H7 (cell line): ENCODE data around the gene TLE1. TPM values are rescaled to one million over a fixed set of nuclear protein-coding genes. Genes with fewer than 3 reads are reported as not detected.
A peak's percentile ranks its signal among the peaks of the same experiment; 100 is the strongest.

Source experiments
- DNase-seq: peaks from one replicate; pipeline ENCODE4 v3.0.0; 2012
- H3K27me3 ChIP-seq: 2 replicates; pipeline ENCODE4 v1.6.0; 2011; ENCODE audit warnings: mild to moderate bottlenecking, low read length; ENCODE audit not compliant: control insufficient read depth, insufficient read depth
- H3K36me3 ChIP-seq: replicated peaks from 2 replicates; pipeline ENCODE4 v1.5.1; 2011; ENCODE audit warnings: low read length; ENCODE audit not compliant: control insufficient read depth, insufficient read depth
- H3K4me3 ChIP-seq: 2 replicates; pipeline ENCODE4 v1.5.1; 2011; ENCODE audit warnings: low read depth, mild to moderate bottlenecking, control low read depth, low read length, moderate library complexity; ENCODE audit not compliant: insufficient read depth
- total RNA-seq: library from RNA; depleted of rRNA; stranded (reverse); fragments of >200 nt; shearing (Covaris generic); gene quantifications from 2 replicates; pipeline ENCODE4 v1.2.3, GENCODE V29; 2014

The TLE1 gene
- total RNA-seq, 1 experiment from 2014 or later, result 84.1 TPM

DNA sequence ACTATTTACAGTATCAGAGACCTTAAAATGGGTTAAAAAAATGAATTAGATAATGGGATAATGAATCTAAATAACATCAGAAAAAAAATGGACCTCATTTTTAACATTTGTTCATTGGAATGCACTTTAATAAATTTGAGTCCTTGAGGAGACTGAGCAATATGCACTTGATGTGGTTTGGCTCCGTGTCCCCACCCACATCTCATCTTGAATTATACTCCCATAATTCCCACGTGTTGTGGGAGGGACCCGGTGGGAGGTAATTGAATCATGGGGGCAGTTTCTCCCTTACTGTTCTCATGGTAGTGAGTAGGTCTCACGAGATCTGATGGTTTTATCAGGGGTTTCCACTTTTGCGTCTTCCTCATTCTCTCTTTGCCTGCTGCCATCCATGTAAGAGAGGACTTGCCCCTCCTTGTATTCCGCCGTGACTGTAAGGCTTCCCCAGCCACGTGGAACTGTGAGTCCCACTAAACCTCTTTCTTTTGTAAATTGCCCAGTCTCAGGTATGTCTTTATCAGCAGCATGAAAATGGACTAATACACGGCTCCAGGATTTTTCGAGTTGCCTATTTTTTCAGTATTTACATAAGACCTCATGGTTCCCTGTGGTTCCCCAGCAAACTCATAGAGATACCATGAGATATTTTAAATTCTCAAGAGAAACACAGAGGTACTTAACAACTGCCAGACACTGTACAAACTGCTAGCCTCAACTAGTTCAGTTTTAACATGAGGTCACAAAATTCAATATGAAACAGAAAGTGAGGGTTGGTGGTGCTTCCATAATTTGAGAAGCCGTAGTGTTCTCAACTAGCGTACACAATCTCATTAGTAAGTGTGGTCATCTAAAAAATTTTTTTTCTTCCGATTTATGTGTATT lies 128.3 kb downstream of the TLE1 start:
- H3K4me3 ChIP-seq, result no peak overlapping the region
- no peak for DNase-seq
- H3K27me3 ChIP-seq, result no peaks in the 10 kb centered on the region; the same call in 1 of the 2 replicates
- H3K36me3 ChIP-seq, result no peaks in the 10 kb centered on the region

DNA sequence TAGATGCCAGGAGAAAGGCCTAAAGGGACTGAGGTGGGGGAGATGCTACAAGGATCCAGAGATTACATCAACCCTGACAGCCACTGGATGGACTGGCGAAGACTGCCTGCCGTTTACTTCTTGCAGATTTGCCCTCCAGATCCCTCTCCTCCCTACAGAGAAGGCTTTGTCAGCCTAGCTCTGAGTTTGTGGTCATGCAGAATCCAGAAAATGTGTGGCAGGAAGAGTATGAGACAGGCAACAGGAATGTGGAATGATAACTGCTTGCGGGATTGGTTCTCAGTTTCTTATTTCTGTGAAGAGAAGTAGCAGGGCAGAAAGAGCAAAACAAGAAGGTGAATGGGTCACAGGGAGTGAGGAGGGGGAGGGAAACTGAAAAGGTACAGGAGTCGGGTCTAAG lies 129.6 kb downstream of the TLE1 start:
- Histone ChIP-seq H3K27me3 (no peaks in the 10 kb centered on the region; the same call in 1 of the 2 replicates), H3K36me3 (no peaks in the 10 kb centered on the region), H3K4me3 (no peak overlapping the region)
- DNase-seq, result no peak

DNA sequence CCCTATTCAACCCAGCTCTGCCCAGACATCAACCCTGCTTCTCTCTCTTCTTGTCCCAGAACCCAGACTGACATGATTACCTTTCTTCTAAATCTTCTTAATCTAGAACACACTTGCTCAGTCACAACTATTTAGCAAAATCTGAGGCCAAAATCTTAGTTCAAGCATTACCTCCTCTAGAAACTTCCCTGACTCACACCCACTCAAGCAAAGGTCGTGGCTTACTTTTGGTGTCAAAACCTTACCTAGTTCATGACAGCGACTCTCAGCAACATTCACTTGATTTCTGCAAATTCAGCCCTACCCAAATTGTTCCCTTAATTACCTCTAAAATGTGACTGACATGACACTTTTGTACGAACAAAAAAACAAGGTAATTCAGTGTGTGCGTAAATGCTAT lies 130.2 kb downstream of the TLE1 start:
- H3K4me3 ChIP-seq, result no peak overlapping the region

DNA sequence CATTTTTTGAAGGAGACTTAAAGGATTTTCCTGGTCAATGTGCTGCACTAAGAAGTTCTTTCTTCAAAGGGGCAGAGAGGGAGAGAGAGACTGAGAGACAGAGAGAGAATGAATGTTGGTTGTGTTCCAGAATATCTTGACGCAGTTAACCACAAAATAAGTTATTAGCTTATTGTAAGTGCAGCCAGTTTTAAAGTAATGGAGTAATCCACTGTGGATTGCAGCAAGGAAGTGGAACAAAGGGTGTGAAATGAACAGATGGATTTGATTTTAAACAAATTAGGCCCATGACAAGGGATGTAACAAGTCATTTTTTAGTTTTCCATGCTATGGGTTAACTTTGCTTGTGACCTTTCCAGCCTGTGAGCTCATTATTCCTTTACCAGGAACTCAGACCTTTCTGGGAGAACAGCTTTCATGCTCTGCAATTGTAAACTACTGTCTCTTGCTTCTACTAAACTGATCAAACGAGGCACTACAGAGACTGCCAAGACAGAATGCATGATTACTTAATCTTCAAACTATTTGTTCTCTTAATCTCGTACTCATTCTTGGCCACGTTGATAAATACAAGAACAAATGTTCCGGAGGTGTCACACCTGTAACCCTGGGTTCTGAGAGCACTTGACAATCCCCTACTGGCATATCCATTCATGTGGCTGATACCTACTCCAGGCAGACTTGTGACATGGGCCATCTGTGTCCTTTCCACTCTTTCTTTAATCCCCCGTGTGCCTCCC lies 131.1 kb downstream of the TLE1 start:
- no peaks in the 10 kb centered on the region for H3K36me3 ChIP-seq
- no peak overlapping the region for H3K4me3 ChIP-seq
- DNase-seq, result no peak
- no peaks in the 10 kb centered on the region; the same call in 1 of the 2 replicates for H3K27me3 ChIP-seq

More for the DNA sequence above, 130.2 kb downstream of the TLE1 start:
- no peak for DNase-seq
- Histone ChIP-seq H3K36me3 (no peaks in the 10 kb centered on the region), H3K27me3 (no peaks in the 10 kb centered on the region; the same call in 1 of the 2 replicates)

DNA sequence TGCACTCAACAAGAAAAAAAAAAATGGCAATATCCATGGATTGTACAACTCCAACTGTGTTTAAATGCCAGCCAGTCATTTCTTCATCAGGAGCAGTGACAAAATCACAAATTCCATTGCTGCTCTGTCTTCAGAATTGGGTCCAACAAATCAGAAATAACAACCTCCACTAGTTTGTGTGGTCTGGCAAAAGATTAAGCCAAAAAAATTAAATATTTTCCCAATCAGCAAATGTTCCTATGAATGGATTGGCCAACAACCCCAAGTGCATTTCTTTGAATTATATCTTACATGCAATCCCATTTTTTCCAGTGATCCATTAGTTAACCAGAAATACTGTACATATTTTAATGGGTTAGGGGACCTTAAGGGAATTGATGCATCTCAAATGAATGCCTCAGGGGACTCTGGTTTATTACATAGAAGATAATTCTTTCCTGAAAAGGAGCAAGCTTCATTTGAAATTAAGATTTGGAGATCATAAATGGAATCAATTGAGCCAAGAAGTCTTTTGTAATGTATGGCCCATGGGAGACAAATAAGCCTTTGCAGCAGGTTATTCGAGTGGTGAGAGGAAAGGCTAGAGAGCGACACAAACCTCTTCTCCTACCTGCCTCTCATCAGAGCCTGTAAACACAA lies 131.8 kb downstream of the TLE1 start:
- no peak for DNase-seq
- H3K4me3 ChIP-seq, result no peak overlapping the region
- no peaks in the 10 kb centered on the region for H3K36me3 ChIP-seq
- no peaks in the 10 kb centered on the region; the same call in 1 of the 2 replicates for H3K27me3 ChIP-seq

DNA sequence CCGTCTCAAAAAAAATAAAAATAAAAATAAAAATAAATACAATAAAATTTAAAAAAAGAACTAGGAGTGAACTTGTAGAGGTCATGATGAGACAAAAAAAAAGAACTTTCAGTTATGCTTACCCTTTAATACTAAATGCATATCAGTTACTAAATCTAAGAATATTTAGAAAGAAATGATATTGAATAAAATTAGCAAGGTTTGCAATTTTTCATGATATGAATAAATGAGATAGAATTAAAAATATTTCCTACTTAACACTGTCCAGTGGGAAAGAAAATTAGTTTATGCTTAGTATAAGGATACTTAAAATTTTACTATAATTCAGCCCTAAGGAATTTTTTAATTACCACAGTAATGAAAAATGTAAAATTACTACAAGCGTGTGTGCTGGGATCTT lies 132.4 kb downstream of the TLE1 start:
- no peaks in the 10 kb centered on the region; the same call in 1 of the 2 replicates for H3K27me3 ChIP-seq
- H3K36me3 ChIP-seq, result no peaks in the 10 kb centered on the region
- H3K4me3 ChIP-seq, result no peak overlapping the region
- no peak for DNase-seq

DNA sequence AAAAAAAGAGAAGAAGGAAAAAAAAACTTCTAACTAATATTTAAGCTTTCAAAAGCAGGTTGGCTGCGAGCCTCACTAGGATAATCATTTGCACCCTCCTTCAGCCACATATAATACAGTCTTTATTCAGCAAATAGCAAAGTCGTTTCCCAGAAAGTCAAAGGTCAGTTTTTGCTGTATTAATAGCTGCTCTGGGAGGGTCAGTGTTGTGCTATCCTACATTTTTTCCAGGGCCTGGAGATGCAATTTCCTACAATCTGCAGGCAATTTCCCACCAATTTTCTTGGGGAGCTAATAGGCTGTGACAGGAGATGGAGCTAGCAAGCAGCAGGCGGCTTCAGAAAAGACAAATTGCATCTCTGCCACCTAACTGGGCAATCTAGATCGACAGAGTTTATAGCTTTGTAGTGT lies 136.8 kb downstream of the TLE1 start:
- H3K36me3 ChIP-seq, result no peaks in the 10 kb centered on the region
- H3K27me3 ChIP-seq, result no peaks in the 10 kb centered on the region
- no peak for DNase-seq
- no peak overlapping the region for H3K4me3 ChIP-seq

DNA sequence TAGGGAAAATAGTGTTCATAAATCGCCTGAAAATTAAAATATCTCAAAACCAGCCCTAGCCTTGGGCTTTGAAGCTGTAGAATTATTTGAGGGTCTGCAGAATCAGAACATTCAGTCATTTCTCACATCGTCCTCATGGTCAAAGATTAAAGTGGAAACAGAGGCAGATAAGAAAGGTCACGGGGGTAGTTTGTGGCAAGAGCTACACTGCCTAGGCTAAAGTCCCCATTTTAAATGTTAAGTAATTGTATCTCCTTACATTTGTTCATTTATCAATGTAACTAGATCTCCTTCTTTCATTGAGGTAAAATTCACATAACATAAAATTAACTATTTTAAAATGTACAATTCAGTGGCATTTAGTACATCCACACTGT lies 139.2 kb downstream of the TLE1 start:
- H3K36me3 ChIP-seq, result no peaks in the 10 kb centered on the region
- DNase-seq, result no peak
- H3K4me3 ChIP-seq, result no peak overlapping the region
- no peaks in the 10 kb centered on the region for H3K27me3 ChIP-seq

DNA sequence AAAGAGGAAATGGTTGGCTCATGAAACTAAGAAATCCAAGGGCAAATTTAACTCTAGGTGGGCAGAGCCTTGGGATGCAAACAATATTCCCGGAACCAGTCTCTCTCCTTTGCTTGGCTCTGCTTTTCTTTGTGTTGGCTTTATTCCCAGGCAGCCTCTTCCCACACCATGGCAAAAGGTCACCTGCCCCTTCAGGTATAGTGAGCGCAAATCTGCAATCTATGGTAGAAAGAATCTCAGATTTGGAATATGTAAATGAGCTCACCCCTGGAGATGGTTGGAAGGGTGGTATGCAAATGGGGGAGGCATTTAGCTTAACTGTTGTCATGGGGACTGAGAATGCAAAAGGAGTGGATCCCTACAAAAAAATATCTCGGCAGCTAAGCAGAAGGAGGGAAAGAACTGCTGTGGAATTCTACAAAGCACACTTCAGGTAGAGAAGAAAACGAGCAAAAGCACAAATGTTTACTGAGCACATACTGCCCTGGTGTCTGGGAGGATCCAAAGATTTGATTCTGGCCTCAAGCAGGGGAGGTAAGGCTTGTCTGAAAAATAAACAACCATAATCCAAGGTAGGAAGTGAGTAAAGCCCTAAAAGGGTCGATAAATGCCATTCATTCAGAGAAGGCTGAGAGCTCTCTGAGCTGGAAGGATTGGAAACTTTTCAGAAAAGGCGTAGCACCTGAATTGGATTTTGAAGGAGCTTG lies 139.7 kb downstream of the TLE1 start:
- no peaks in the 10 kb centered on the region for H3K27me3 ChIP-seq
- peak; percentile 63 for DNase-seq

DNA sequence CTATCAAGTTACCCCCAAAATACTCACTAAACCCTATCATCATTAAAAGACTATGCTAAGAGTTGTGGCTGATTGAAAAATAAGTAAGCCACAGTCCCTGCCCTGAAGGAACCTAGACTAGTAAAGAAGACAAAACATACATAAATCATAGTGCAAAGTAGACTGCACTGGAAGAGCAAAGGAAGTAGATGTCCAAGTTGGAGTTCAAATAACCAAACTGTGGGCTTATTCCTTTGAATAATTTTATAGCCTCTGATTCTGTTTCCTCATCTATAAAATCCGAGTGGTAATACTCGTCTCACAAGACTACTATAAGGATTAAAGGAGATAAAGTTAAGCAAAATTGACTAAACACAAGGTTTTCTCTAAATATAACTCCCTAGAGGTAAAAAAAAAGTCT lies 140.4 kb downstream of the TLE1 start:
- no peak for DNase-seq
- H3K36me3 ChIP-seq, result no peaks in the 10 kb centered on the region
- no peaks in the 10 kb centered on the region for H3K27me3 ChIP-seq
- H3K4me3 ChIP-seq, result no peak overlapping the region

More for the DNA sequence above, 139.7 kb downstream of the TLE1 start:
- H3K36me3 ChIP-seq, result no peaks in the 10 kb centered on the region
- no peak overlapping the region for H3K4me3 ChIP-seq

DNA sequence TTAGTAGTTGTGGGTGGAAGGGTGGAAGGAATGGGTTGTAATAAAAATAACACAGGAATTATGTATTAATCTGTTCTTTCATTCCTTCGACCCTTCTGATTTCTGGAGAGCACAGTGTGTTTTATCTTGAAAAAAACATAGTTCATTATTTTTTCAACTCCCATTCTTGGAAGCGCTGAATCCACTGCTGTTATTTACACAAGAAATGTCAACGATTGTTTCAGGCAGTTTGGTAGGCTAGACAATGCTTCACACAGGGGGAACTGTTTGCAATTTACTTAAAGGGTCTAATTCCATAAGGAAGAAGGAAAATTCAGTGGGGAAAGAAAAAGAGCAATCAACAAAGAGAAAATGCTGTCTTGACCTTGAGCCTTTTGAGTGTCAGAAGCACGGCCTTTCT lies 142.9 kb downstream of the TLE1 start:
- no peaks in the 10 kb centered on the region for H3K27me3 ChIP-seq
- no peak for DNase-seq
- no peak overlapping the region for H3K4me3 ChIP-seq
- no peaks in the 10 kb centered on the region for H3K36me3 ChIP-seq

DNA sequence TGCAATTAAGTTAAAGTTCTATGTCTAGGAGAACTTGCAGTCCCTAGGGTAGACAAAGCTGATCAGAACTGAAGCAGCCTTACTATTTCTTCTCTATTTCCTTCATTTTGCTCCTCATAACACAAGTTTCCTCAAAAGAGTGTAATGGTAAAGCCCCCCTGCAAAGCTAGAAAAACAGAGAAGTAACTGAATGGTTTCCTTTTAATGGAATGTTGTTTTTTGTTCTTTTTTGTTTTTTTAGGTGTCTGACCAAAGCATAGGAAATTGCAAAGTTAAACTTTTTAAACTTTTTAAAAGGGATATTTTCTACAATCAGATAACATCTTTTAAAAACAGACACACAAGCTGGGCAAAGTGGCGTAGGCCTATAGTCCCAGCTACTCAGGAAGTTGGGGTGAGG lies 145.7 kb downstream of the TLE1 start:
- Histone ChIP-seq H3K4me3 (no peak overlapping the region), H3K36me3 (no peaks in the 10 kb centered on the region), H3K27me3 (no peaks in the 10 kb centered on the region)
- DNase-seq, result no peak

DNA sequence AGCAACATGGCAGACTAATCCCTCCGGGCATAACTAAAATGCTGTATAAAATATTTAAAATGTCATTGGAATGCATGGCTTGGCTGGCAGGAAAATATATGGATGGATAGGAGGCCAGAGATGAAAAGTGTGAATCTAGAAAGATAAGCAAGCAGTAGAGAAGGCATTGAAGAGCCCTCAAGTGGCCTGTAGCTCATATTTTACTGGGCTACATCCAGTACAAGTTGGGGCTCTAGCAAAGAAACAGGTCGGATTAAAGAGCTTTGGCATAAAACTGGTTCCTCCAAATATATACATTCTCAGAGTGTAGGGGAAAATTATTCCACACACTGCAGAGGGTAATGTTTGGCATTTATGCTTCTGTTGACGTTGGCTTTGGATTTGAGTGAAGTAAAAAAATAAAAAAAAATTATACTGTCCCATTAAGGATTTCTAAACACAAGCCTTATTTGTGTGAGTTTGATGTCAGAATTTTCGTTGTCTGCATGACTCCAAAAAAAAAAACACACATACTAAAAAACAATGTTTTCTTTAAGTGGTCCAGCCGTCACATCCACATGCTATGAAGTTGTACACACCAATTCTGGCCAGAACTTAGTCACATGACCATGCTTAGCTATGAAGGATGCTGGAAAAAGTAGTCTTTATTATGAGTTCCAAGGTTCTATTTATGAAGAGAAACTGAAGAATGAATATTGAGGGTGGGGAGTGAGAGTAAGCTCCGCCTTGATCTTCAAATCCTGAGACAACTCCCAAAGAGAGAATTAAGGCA lies 147.0 kb downstream of the TLE1 start:
- Histone ChIP-seq H3K4me3 (no peak overlapping the region), H3K27me3 (no peaks in the 10 kb centered on the region), H3K36me3 (no peaks in the 10 kb centered on the region)
- no peak for DNase-seq
